HG03439 (cell line): ENCODE measurements around the gene HIVEP3.

Experiments
- ATAC-seq: cut with Tn5 transposase; IDR thresholded peaks from one replicate; pipeline ENCODE4 v1.9.1; 2021; ENCODE audit warnings: mild to moderate bottlenecking, moderate library complexity; ENCODE audit not compliant: unreplicated experiment

Gene HIVEP3

DNA sequence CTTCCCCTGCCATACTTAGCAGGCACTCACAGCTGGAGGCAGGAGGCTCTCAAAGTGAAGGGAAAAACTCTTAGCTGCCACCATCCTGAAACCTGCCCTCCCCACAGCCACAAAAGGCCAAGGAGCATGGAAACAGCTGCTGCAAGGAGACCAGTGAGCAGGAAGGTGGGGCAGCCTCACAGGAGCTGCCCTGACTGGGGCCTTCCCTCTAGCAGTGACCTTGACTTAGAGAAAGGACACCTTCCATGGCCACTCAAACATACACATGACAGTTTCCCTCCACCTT is 126.3 kb downstream of the HIVEP3 start:
- no peak for ATAC-seq

DNA sequence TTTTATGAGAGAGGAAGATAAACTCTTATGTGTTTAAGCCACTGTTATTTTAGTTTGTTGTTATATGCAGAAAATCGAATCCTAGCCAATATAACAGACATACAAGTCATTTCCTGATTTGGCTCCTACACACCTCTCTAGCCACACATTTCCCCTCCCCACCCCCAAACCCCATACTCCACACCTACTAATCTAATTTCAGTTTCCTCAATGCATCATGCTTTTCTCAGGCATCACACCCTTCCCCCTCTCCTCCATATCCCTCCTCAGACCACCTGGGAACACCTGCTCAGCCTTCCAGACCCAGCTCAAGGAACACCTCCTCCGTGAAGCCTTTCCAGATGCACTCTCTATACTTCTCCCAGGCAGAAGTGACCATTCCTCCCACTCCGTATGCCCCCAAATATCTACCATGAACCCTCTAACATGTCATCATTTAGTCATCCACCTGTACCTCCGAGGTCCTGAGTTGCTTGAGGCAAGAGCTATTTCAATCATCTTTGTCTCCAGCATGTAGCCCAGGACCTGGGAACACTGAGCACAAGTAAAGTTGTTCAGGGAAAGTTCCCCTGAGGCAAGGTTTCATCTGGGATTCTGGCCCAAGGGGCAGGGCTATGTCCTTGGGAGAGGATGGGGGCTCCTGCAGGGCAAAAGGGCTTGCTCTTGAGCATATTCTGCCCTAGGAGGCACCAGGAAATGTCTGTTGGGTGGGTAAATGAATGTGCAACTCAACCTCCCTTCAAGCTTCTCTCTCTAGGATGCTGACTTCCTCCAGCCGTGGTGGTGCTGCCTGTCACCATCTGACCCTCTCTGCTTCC is 126.8 kb downstream of the HIVEP3 start:
- ATAC-seq: no peak

DNA sequence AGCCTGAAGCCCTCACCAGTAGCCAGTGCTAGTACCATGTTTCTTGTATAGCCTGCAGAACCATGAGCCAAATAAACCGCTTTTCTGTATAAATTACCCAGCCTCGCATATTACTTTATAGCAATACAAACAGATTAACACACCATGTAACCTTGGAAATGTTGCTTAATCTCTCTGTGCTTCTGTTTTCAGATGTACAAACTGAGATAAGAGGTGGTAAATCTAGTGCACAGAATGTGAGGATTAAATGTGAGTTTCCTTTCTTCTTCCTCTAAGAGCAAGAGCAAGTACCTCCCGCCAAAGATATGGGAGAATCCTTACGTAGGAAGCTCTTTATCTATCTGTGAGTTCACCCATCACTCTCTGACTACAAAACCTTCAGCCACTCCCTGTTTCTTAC is 128.4 kb downstream of the HIVEP3 start:
- ATAC-seq: no peak

DNA sequence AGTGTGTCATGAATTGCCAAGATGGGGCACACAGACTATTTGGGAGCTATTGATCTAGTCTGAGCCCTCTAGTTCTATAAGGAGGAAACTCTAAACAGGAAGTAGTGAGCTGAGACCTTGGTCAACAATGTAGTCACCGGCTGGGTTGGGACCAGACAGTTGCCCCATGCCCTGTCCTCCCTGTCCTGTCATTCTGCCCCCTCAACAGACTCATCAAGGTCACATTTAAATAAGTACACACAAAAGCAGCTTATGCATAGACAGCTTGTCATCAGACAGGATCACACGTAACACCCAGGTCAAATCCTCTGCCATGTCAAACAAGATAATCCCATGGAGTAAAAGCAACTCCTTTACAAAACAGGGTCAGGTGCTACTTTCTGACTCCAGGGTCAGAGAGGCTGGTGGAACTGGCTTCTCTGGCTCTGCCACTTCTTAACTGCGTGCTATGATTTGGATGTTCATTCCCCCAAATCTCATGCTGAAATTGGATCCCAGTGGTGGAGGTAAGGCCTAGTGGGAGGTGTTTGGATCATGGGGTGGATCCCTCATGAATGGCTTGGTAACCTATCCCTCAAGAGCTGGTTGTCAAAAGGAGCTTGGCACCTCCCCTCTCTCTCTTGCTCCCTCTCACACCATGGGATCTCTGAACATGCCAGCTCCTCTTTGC is 128.9 kb downstream of the HIVEP3 start:
- no peak for ATAC-seq

DNA sequence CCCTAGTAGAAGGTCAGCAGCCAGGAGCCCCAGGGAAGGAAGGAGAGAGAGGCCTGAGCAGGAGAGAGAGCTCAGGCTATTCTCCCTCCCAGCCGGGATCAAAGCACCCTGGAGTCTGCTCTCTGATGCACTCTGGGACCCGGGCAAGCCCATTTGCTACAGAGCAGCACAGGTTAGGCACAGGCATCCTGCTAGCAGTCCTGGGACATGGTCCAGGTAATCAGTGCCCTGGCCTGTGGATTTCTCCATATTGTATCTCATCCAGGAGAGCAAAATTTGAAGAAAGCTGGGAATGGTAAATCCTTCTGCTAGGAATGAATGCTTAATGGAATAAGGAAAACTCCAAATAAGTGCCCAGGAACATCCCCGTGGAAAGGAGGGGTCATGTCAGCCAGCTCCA is 130.3 kb downstream of the HIVEP3 start:
- ATAC-seq: no peak

DNA sequence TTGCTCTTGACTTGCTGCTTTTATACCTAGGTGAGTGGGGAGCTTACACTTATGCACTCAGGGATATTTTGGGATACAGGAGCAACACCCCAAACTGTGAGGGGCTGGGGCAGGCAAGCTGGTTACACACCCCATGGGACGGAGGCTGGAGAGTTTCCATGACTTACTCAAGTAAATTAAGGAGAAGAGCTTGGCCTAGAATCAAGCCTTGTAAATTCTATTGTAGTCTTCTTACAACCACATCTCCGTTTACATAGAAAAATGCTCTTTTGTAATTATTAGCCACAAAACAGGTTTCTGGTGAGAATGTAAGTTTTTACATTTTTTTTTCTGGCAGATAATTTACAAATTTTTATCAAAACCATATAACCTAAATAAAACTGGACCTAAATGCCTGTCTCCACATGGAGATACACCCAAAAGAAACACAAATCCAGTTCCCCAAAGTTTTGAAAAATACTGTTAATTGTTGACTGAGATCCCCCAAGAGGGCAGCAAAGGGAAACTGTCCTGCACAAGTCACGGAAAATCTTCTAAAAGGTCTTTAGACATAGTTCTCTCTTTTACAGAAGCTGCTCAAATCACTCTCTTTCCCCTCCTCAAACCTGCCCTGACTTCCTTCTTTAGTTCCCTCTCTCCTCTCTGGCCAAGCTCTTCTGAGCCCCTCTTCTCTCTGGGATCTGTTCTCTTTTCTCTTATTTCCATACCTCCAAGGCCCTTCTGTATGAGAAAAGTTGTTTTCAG is 134.0 kb downstream of the HIVEP3 start:
- ATAC-seq: no peak

DNA sequence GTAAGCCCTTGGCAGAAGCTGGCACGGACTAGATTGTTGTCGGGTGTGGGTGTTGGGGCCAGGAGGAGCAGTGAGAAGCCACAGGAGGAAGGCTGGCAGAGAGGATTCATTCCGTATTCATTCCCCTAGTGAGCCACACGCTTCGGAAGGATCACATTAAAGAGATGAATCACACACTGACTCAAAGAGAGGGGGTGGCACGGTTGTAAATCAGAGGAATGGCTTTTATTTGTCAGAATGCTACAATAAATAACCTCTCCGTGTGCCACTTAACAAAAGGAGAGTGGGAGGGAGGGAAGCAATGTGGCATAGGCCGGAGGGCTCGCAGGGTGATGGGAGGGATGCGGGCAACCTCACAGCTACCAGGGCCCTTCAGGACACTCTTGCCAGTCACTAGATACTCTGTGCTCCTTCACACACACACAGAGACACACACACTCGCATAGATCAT is 135.5 kb downstream of the HIVEP3 start:
- no peak for ATAC-seq

DNA sequence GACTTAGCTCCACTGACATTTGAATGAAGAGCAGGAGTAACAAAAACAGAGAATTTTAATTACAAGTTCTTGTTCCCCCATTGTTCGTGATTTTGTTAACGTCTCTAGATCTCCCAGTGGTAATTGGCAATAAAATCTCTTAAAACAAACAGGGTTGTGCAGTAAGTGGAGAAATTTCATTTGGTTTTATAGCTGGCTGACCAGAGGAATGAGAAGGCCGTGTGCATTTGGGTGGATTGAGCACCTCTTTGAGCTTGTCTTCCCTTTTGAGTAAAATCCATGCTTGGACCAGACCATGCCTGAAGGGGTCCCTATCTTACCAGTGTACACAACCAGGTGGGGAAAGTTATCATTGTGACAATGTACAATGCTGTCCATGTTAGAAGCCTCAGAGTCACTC is 137.8 kb downstream of the HIVEP3 start:
- no peak for ATAC-seq

DNA sequence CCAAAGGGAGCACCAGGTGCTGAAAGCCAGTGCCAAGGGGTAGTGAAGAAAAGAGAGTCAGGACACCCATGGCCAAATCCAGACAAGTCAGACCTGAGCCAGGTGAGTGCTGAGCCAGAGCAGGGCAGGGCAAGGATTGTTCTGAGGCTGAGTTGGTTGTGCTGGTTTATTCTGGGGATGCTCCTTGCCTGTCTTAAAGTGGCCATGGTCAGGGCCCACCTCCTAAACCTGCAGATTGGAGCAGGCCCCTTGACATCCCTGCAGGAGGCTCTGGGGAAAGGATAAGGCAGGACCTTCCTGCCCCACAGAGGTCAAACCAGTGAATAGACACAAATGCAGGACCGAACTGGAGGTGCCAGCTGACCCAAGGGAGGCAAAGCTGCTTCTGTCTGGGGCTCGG is 138.4 kb downstream of the HIVEP3 start:
- ATAC-seq: no peak

DNA sequence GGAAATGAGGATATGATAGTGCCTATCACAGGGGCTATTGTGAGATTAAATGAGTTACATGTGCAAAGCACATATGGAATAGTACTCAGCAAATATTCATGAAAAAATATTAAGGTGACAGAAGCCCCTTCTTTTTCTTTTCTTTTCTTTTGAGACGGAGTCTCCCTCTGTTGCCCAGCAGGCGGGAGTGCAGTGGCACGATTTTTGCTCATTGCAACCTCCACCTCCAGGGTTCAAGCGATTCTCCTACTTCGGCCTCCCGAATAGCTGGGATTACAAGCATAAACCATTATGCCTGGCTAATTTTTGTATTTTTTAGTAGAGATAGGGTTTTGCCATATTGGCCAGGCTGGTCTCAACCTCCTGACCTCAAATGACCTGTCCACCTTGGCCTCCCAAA is 139.4 kb downstream of the HIVEP3 start:
- ATAC-seq: no peak

DNA sequence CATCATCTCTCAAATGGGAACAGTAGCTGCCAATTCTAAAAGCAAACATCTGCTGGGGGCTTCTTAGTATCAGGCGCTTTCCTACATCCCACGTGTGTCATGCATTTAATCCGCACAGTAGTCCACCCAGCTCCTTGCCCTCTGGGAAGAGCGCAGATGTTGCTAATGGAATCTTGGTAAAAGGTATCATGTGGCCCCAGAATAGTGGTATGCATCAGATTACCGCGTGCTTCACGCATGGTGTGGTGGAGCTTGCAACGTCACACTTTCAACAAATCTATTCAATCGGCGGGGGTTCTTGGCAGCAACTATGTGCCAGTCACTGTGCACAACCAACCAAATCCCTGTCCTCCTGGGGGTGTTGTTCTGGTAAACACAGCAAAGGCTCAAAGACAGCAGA is 141.0 kb downstream of the HIVEP3 start:
- ATAC-seq: no peak

DNA sequence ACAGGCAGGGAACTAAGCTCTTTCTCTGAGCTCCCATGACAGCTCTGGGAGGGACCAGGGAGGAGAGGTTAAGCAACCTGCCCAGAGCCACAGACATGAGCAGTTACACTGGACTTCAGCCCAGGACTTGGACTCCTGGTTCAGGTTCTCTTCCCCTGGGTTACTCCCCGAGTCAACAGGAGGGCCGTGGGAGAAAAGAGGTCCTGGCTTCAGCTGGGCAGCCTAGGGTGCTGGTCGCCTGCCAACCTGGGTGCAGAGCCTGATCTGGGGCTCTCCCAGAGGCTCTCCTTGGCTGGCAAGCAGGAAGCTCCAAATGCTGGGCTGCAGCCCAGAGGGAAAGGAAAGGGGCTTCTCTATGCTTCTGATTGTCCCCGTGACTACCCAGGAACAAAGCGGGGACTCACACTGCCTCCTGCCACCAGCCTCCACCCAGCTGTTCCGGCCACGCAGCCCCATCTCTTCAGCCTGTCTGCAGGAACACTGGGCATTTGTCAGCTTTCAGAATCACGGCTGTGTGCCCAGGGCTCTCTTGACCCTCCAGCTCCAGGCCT is 141.8 kb downstream of the HIVEP3 start:
- no peak for ATAC-seq

DNA sequence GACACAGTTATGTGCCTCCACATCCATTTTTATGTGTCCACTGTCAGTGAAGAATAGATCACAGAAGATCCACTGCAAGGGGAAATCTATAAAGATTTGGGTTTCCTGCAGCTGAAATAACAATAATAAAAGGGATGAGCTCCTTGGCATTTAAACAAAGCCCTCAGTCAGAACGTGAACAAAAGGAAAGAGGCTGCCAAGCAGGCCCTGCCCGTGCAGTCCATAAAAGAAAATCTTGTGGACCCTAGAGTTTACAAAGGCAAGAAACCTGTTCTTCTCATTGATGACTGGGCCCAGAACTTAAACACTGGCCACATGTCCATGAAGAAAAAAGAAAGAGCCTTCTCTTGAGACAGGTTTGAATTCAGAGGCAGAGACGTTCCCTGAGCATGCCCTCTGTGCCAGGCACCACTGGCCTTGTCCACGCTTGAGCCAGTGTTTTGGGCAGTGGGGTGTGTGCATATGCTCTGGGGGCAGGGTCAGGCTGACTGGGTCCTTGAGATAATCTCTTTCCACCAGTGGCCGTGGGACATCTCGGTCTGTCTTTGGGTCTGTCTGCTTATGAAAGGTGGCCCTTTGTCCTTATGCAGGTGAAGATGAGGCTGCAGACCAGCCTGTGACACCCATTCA is 142.7 kb downstream of the HIVEP3 start:
- ATAC-seq: no peak

DNA sequence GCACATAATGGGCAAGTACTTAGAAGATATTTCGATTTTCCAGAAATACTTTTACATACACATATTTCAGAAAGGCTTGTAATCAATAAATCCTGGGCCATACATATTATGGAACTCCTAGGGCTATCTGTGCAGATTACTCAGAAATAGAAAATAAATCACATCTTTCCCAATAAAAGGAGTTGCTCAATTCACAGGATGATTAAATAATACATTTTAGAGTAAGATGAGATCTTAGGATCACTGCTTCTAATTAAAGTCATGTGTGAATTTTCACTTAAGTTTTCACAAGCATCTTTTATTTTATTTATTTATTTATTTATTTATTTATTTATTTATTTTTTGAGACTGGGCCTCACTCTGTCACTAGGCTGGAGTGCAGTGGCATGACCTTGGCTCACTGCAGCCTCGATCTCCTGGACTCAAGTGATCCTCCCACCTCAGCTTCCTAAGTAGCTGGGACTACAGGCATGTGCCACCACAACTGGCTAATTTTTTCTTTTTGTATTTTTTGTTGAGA is 144.2 kb downstream of the HIVEP3 start:
- no peak for ATAC-seq

DNA sequence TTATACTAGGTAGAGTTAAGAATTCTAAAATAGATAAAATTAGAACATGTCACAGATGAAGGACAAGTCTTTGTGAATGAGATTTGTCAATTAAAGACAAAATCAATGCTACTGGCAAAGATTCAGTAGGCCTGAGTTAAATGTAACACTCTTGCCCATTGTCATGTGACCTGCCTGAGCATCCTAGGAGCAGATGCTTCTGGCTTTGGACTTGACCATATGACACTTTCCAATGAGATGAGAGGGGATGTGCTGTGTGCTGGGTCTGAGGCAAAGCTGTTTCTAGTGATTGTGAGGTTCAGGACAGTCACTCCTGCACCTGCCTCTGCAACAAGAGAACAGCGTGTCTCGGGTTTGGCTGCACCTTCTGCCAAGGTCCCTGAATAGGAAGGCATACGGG is 144.9 kb downstream of the HIVEP3 start:
- ATAC-seq: no peak

DNA sequence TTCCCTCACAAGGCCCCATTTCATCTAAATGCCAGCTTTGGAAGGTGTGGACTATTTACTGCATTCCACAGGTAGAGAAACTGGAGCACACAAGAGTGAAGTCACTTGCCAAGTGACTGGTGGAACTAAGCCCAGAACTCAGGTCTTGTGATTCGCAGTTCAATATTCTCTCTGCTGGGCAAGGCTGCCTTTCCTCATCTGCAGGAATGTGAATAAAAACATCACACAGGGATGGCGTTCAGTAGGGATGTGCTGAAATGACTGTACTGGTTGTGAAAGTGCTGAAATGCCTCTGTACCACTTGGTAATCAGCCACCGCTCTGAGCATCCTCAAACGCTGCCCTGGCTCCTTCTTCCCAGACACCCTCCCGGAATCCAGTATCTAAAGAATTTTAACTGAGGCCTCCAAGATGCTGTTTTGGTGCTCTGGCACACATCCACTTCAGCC is 145.6 kb downstream of the HIVEP3 start:
- no peak for ATAC-seq

DNA sequence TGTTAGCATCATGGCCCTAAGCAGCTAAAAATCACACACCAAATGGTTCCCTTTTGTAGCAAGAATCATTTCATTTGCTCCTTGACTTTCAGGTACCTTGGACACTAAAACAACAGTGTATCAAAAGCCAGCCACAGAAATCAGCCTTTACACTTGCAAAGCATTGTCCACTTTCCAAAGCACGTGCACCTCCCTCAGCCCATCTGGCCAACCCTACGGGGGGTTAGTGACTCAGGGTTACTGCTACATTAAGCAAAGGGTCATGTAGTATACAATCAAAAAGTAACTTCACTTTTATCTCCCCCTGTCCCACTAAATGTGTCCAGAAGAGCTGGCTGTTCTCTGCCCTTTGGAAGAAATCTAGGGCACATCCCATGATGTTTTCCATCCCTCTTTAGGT is 149.7 kb downstream of the HIVEP3 start:
- no peak for ATAC-seq

DNA sequence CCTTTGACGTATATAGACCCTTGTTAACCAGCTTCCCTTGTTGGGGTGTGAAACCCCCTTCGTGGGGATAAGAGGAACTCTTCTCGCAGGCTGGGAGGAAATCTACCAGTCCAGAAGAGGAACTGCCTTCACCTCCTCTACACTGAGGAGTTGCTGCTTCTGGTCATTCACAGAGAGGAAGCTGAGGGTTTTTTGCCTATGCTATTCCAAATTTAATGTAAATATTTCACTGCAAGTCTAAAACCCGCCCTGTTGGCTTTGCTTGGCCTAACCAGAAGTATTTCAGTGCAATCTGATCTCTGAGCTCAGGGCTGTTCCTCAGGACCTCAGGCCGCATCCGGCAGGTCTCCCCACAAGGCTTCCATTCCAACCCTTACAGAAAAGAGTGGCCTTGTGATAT is 150.1 kb downstream of the HIVEP3 start:
- ATAC-seq: no peak

DNA sequence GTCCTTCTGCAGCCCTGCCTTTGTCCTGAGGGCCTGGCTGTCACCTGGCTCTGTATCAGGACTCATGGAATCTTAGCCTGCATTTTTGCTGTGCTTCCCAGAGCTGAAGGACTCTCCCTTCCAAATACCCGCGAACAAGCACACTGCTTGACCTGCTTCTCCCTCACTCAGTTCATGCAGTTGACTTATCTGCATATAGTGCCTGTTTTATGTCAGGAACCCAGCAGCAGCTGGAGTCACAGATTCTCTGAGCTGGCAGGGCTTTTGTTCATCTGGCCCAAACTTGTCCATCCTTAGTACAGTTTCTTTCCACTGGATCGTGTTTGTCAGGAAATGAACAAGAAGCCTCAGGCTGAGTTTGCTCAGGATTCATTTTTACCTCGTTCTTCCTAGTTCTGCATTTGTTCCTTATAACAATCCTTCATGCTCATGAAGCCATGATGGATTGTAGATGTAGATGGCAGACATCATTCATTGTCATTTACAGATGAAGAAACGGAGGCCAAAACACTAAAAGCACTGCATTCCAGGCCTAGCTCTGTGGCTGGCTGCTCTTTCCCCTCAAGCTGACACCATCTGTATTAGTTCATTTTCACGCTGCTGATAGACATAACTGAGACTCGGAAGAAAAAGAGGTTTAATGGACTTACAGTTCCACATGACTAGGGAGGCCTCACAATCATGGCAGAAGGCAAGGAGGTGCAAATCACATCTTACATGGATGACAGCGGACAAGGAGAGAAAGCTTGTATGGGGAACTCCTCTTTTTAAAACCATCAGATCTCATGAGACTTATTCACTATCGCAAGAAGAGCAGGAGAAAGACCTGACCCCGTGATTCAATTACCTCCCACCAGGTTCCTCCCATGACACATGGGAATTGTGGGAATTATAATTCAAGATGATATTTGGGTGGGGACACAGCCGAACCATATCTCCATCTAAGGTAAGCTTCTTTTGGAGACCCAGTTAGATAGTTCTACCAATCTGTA is 150.9 kb downstream of the HIVEP3 start:
- no peak for ATAC-seq

DNA sequence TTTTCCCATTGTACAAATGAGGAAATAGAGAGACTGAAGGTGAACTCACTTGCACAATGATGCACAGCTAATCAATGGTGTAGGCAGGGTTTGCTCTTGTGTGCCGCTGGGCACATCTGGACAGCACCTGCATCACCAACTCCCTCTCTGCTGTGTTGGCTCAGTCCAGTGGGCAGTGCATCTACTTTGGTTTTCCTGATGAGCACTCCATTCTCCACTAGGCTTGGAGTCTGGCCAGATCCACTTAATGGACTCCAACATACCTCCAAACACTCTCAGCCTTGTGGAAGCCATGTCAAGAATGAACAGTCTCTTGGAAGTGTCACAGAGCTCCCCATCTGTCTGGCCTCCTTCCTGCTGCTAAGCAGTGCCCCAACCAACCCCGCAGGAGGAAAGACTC is 152.2 kb downstream of the HIVEP3 start:
- ATAC-seq: no peak
